Endothelial cell of umbilical vein (primary cell): ENCODE data around the gene PKD2.

Experiments used
- EZH2 ChIP-seq: IDR thresholded peaks from 2 replicates; pipeline ENCODE4 v1.6.1; 2012; ENCODE audit warnings: borderline replicate concordance, low read depth, mild to moderate bottlenecking, moderate library complexity, low read length, inconsistent platforms; ENCODE audit not compliant: severe bottlenecking
- FOS ChIP-seq: IDR thresholded peaks from 2 replicates; pipeline ENCODE4 v1.6.1; 2011; ENCODE audit warnings: mild to moderate bottlenecking, low read length, moderate library complexity, borderline replicate concordance; ENCODE audit not compliant: insufficient read depth
- GATA2 ChIP-seq: IDR thresholded peaks from 2 replicates; pipeline ENCODE4 v1.7.0; 2011; ENCODE audit warnings: low read depth, mild to moderate bottlenecking, moderate library complexity, mixed read lengths, low read length; ENCODE audit not compliant: insufficient read length, insufficient read depth
- JUN ChIP-seq: IDR thresholded peaks from 2 replicates; pipeline ENCODE4 v1.6.1; 2011; ENCODE audit warnings: borderline replicate concordance, low read depth; ENCODE audit not compliant: insufficient read length, insufficient read depth
- MYC ChIP-seq: IDR thresholded peaks from one replicate; pipeline ENCODE4 v1.6.1; 2011; ENCODE audit warnings: mild to moderate bottlenecking, low read depth, low read length
- POLR2A ChIP-seq: IDR thresholded peaks from 2 replicates; pipeline ENCODE4 v1.6.1; 2012; ENCODE audit warnings: low read depth, mild to moderate bottlenecking, control low read depth, low read length
- POLR2AphosphoS5 ChIP-seq: IDR thresholded peaks from 2 replicates; pipeline ENCODE4 v1.6.1; 2012; ENCODE audit warnings: low read depth, mild to moderate bottlenecking, control low read depth, low read length, moderate library complexity; ENCODE audit not compliant: insufficient read depth
- TF ChIP-seq, protein P1 (sequence below), 2 donors: IDR thresholded peaks; 1 replicate in 1 of 2; 2 replicates in 1 of 2; pipeline ENCODE4 v1.5.1; 2011; ENCODE audit warnings: low read length in 2 of 2, mild to moderate bottlenecking in 2 of 2, moderate library complexity in 2 of 2, control low read depth in 1 of 2, inconsistent platforms in 1 of 2, low read depth in 1 of 2; ENCODE audit not compliant: insufficient read depth in 1 of 2; ENCODE audit errors: extremely low read depth in 1 of 2
- TF ChIP-seq, protein P2 (sequence below): IDR thresholded peaks from 2 replicates; pipeline ENCODE4 v1.6.1; 2011; ENCODE audit not compliant: insufficient read depth, insufficient read length

- TF ChIP-seq, protein P1, sequence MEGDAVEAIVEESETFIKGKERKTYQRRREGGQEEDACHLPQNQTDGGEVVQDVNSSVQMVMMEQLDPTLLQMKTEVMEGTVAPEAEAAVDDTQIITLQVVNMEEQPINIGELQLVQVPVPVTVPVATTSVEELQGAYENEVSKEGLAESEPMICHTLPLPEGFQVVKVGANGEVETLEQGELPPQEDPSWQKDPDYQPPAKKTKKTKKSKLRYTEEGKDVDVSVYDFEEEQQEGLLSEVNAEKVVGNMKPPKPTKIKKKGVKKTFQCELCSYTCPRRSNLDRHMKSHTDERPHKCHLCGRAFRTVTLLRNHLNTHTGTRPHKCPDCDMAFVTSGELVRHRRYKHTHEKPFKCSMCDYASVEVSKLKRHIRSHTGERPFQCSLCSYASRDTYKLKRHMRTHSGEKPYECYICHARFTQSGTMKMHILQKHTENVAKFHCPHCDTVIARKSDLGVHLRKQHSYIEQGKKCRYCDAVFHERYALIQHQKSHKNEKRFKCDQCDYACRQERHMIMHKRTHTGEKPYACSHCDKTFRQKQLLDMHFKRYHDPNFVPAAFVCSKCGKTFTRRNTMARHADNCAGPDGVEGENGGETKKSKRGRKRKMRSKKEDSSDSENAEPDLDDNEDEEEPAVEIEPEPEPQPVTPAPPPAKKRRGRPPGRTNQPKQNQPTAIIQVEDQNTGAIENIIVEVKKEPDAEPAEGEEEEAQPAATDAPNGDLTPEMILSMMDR (IDR thresholded peaks at IDR 0.05; ENCODE audit: extremely low read depth in 1 of 2, insufficient read depth in 1 of 2, low read depth in 1 of 2, low read length in 2 of 2), result no peak
- TF ChIP-seq JUN (no peak), POLR2A (no peak), POLR2AphosphoS5 (no peak), EZH2 (no peak), MYC (no peak), FOS (no peak), GATA2 (no peak)
- TF ChIP-seq, protein P2, sequence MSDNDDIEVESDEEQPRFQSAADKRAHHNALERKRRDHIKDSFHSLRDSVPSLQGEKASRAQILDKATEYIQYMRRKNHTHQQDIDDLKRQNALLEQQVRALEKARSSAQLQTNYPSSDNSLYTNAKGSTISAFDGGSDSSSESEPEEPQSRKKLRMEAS, result no peak
Observed at GRCh38 chr4:88059766-88060165, 52.3 kb downstream of the PKD2 start.
